ENCODE data around the gene BIN2.
"Not testable (repeated sequence)": the region's sequence is repeated elsewhere in the genome, so short reads cannot be mapped to it uniquely, and the experiment has no call there.

Gene BIN2

DNA sequence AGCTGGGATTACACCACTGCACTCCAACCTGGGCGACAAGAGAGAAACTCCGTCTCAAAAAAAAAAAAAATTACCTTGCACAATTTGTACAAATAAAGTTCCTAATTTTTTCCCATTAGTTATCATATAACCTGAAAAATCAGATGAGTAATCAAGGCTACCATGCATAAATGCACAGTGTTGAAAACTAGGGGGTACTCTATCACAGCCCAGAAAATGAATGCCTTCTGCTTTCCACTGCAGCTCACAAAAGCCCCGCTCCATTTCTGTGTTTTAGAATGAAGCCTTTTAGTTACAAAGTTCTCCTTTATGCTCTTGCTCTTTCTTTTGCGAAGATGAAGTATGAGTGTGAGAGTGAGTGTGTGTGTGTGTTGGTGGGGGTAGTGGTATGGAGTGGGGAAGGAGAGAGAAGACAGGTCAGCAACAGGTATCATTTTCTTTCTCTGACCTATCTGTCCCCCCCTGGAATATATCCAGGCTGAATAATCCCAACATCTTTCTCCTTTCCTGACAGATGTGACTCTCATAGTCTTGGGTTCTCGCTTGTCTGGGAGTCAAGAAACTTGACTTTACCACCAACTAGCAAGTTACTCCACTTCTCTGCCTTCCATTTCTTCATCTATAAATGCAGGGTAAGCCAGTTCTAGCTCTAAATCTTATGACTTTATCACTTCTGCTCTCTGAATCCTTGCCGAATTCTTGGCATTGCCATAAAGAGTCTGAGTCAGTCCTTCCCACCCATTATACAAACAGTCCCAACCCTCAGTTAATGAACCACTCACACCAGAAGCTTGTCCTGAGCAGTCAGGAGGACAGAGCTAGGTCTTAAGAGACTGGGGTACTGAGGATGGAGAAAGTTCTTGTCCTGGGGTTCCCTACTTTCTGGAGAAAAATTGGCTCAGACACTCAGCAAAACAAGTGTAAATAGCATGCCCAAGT, 16.1 kb downstream of the BIN2 start:
- no peak for DNase-seq

DNA sequence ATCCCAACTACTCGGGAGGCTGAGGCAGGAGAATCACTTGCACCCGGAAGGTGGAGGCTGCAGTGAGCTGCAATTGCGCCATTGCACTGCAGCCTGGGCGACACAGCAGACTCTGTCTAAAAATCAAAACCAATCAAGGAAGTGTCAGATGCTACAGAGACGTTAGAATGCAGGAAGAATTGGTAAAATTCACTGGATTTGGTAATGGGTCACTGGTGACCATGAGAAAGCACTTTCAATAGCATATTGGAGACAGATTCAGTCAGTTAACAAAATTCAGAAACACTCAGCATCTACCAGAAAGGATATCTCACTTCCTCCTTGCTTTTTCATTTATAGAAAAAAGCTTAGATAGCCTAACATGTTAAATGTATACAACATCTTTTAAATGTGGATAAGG, 17.5 kb downstream of the BIN2 start:
- DNase-seq: no peak

DNA sequence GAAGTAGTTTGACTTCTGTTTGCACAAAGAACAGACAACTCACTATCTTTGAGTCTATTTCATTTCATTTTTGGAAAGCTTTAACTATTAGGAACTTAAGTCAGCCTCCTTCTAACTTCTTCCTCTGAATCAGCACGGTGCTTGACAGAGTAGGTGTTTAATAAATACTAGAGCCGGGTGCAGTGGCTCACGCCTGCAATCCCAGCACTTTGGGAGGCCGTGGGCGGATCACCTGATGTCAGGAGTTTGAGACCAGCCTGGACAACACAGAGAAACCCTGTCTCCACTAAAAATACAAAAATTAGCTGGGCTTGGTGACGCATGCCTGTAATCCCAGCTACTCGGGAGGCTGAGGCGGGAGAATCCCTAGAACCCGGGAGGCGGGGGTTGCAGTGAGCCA, 23.2 kb downstream of the BIN2 start:
- DNase-seq: not testable (repeated sequence)

DNA sequence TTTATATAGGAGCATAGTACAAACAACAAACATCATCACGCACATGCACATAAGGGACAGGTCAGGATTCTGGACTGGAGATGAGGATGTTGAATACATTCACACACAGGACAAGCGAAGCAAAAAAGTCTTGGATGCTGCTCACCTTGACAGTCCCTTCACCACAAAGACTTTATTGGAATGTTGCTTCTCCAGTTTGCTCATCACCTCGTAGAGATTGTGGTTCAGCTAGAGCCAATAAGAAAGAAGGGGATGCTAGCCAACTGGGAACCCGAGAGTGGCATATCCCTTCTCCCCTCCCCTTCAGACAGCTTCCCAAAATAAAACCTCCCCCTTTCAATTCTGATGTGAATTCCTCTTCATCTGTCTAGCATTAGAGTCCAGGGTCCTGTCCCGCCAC, 28.3 kb downstream of the BIN2 start:
- no peak for DNase-seq

DNA sequence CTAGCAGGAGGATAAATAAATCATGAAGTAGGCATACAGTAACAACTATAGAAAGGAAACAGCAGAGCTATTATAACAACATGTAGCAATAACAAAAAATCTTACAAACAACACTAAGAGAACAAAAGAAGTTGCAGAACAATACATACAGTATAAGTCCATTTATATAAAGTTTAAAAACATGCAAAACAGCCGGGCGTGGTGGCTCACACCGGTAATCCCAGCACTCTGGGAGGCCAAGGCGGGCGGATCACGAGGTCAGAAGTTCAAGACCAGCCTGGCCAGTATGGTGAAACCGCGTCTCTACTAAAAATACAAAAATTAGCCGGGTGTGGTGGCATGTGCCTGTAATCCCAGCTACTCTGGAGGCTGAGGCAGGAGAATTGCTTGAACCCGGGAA, 29.9 kb downstream of the BIN2 start:
- DNase-seq: not testable (repeated sequence)

DNA sequence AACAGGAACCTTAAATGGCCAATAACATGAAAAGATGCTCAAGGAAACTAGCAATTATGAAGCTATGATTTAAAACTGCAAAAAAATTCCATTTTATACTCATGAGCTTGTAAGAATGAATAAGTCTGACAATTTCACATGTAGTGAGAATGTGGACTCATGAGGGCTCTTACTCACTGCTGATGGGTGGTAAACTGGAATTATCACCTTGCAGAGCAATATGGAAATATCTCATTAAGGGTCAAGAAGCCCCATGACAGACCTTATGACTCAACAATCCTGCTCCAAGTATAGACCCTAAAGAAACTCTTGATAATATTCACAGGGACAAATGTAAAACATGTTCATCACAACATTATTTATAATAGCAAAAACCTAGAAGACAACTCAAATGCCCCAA, 30.3 kb downstream of the BIN2 start:
- no peak for DNase-seq

DNA sequence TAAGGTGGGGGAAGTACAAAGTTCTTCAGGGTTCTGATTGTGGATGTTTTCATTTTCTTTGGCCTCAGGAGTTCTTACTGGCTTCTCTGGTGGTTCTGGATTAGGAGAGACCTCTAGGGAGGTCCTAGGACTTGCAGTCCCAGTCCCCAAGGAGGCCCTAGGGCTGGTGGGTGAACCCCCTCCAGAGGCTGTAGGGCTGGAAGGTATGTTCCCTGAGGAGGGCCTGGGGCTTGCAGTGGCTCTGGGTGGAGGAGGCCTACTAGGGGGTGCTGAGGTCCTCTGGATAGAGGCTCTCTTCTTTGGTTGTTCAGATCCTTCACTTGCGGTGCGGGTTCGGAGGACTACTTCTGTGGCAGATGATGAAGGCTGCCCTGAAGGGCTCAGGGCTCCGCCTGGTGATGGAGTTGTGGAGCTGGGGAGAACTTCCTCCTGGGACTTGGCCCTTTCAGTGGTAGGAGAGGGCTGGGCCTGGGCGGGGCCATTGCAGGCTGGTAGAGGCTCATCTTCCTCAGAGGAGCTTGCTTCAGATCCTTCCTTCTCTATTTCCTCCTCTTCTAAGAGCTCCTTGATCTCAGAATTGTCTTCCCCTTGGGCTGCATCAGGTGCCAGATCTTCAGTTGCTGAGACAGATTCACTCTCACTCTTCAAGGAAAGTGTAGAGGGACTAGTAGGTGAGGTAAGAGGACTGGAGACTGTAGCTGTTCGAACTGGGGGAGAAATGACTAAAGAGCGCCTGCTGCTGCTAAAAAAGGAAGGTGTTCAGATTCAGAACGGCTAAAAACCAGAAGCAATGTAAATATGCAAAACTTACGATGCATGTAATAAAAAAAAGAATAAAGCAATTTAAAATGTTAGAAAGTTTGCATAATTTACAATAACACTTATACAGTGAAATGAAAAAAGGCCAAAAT, 32.1 kb downstream of the BIN2 start:
- DNase-seq: not testable (repeated sequence)

DNA sequence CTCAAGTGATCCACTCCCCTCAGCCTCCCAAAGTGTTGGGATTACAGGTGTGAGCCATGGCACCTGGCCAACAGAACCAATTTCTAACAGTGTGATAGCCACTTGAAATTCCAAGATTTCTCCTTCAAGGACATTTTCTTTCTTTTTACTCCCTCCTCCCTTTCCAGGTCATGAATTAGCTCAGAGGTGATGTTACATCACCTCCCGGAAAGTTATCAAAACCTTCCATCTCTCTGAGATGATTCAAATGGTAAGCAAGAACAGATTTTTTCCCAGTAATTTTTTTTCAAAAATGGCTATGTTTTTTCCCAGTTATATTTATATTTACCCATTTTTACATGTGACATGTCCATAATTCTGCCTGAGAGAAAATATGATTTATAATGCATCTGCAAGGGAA, 38.1 kb downstream of the BIN2 start:
- DNase-seq: no peak

DNA sequence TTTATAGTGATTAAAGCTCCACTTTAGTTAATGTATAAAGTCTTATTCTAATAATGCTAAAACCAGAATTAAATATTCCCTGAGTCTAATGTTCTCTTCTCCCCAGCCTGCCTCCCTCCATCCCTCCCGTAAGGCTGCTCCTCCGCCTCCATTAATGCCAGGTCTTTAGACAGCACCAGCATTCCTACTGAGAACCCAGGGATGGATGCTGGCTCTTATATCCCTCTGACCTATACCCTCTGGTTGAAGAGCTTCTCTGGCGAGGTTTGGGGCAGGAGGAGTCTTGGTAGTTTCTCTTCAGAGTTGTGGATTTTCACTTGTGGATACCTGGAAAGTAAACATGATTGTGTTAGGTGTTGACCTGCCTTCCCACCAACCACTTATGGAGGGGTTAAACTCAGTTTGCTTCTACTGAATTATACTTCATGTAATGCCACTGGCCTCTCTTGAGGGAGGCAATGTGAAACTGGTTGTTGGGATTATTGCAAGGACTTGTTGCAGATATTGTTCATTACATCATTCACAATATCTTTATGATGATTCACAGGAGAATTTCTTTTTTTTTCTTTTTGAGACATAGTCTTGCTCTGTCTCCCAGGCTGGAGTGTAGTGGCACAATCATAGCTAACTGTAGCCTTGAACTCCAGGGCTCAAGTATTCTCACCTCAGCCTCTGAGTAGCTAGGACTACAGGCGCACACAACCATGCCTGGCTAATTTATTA, 42.6 kb downstream of the BIN2 start:
- no peak for DNase-seq

DNA sequence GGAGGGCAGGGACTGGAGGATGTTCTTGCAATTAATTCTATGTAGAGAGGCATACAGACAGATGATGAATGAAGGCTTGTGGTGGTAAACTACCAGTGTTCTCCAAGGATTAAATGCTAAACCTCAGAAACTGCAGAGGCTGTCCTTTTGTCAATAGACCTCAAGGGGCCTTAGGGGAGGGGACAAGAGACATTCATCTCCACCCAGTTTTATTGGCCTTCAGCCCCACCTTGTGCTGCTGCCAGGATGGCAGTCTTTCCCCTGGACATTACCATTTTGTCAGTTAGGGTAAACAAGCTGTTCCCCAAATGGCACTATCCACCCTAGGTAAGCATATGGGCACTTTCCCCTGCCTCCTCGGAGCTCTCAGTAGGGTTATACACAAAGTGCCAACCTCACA, 48.9 kb downstream of the BIN2 start:
- no peak for DNase-seq

DNA sequence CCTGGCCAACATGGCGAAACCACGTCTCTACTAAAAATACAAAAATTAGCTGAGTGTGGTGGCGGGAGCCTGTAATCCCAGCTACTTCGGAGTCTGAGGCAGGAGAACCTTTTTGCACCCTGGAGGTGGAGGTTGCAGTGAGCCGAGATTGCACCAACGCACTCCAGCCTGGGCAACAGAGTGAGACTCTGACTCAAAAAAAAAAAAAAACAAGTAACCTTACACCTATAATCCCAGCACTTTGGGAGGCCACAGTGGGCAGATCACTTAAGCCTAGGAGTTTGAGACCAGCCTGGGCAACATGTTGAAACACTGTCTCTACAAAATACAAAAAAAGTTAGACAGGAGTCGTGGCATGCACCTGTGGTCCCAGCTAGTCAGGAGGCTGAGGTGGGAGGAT, 51.2 kb downstream of the BIN2 start:
- not testable (repeated sequence) for DNase-seq

DNA sequence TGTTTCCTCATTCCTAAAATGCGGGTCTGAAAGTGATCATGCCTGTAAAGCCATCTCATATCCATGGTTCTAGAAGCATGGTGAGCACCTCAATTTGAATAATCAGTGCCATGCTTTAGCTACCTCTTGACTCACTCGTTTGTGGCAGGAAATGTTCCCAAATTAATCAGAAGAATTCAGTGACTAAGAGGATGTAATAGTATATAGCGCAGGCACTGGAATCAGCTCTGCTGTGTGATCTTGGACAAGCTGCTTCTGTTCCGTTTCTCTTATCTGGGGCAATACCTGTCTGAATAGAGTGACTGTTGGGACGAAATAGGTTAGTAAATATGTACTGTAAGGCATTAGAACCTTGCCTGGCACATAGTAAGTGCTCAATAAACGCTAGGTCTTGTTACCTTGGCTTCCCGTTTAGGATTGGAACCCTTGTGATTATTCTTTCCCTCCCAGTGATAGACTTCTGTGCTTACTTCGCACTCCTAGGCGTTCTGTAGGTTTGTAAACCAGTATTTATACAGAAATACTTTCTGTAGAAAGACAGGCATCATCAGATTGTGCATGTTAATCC, 52.9 kb downstream of the BIN2 start:
- DNase-seq: no peak

DNA sequence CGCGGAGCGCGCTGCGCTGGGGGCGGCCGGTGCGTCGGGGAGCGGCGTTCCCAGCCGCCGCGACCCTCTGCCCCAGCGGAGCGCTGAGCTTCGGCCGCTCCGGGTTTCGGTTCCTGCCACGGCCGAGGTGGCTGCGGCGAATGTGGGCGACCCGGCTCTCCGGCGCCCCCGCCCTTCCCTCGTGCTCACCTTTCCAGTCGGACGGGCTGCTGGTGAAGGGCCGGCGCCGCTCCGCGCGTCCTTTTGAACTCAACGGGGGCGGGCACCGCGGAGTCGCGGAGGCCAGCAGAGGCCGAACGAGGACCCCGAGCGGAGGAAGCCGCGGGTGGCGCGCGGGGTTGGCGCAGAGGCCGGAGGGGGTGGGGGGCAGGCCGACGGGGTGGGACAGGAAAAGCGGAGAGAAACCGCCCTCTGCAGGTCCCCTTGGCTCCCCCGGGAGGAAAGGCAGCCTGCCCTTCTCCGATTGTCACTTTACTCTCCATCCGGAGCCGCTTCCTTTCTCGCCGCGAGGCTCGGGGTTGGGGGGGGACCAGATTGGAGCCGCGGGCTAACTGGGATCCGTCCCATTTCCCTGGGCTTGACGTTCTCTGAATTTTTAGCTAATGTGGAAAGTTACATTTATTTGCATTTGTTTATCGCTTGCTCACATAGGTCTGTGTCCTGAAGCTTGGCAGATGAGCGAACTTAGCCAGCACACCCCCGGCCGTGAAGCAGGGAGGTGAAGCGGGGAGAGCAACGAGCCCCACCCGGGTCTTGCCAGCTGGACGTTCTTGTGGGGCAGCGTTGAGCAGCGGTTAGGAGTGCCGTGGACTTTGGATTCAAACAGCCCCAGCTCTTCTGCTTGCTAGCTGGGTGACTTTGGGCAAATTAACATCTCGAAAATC, 53.7 kb downstream of the BIN2 start, which contains the start of gene SMAGP:
Gene SMAGP, minus strand, starts transcription at position 349 of the 884 bp plus-strand sequence. CDS start 1,137 bp downstream, outside the sequence.
- DNase-seq: peak; percentile 52

DNA sequence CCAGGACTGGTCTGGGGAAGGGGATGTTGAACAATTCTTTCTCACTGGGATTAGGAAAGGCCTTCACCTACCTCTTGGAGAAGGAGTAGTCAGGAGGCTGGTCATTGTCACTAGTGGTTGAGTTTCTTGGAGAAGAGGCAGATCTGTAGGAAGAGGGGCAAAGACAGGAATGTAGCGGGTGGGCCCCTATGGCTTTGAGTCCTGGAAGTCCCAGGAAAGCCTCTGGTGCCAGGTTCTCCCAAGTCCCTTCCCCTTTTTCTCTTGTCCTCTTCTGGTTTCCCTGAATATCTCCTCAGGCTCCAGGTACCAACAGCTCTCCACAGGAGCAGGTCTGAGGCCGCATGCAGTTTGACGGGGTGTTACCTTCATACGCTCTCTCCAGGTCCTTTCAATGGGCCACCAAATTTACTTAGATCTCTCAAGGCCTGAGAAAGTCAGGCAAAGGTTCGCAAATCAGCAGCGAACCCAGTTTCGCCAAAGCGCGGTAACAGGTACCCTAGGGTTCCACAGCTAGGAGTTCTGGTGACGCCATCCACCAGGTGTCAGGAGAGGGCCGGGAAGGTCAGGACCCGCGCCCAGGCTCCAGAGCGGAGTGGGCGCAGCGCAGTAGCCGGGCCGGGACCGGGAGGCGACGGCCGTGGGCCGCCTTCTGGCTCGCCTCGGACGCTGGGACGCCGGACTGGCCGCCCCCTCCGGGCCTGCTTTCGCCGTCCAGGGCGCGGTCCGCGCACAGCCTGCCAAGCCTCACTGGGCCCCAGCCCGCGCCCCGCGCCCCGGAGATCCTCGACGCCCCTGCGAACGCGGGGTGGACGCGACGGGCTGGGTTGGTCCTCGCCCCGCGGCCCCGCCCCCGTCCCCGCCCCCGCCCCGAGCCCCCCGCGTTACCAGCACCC, 54.6 kb downstream of the BIN2 start:
- peak; percentile 64 for DNase-seq

DNA sequence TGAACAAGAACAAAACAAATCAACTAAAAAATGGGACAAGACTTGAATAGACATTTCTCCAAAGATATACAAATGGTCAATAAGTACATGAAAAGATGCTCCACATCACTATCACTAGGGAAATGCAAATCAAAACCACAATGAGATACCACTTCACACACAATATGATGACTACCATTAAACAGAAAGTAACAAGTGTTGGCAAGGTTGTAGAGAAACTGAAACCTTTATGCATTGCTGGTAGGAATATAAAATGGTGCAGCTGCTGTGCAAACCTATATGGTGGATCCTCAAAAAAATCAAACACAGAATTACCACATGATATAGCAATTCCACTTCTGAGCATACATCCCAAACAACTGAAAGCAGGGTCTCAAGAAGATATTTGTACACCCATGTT, 59.0 kb downstream of the BIN2 start:
- peak; percentile 62 for DNase-seq

DNA sequence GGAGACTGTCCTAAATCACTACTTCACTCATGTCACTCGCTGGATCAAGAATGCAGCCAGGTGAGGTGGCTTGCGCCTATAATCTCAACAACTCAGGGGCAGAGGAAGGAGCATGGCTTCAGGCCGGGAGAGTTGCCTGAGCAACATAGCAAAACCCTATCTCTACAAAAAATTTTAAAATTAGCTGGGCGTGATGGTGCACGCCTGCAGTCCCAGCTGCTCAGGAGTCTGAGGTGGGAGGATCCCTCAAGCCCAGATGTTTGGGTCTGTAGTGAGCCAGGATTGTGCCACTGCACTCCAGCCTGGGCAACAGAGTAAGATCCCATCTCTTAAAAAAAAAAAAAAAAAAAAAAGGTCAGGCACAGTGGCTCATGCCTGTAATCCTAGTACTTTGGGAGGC, 59.7 kb downstream of the BIN2 start:
- no peak for DNase-seq

DNA sequence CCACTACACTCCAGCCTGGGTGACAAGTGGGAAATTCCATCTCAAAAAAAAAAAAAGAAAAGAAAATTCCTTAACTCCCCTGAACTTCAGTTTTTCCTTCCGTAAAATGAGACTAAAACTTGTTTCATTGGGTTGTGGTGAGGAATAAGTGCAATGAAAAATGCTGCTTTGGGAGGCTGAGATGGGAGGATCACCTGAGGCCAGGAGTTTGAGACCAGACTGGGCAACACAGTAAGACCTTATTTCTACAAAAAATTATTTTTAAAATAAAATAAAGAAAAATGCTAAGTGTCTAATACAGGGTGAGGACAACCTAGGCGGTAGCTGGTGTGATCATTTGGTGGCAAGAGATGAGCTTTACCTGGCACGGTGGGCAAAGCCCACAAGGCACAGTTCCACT, 60.6 kb downstream of the BIN2 start:
- DNase-seq: no peak

DNA sequence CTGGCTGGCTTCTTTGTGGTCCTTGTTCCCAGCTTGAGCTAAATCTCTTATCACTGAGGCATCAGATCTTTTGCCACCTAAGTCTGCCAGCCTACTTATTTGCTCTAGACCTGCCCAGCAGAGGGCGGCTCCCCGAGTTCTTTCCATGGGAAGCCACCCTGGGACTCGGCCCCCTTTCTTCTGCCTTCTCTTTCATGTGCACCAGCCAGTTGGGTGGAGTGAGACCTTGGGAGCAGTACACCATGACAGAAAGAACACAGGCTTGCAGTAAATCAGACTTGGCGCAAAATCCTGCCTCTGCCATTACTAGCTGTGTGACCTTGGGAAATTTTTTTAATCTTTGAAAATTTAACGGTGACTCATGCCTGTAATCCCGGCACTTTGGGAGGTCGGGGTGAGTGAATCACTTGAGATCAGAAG, 61.2 kb downstream of the BIN2 start:
- peak; percentile 52 for DNase-seq

DNA sequence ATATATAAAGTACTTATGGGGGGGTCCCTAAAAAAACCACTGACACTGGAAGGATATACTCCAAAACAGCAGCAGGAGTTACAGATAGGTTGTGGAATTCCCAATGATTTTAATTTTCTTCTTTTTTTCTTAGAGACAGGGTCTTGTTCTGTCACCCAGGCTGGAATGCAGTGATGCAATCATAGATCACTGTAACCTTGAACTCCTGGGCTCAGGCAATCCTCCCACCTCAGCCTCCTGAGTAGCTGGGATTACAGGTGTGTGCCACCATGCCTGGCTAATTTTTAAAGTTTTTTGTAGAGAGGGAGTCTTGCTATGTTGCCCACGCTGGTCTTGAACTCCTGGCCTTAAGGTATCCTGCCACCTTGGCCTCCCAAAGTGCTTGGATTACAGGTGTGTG, 64.4 kb downstream of the BIN2 start:
- not testable (repeated sequence) for DNase-seq

DNA sequence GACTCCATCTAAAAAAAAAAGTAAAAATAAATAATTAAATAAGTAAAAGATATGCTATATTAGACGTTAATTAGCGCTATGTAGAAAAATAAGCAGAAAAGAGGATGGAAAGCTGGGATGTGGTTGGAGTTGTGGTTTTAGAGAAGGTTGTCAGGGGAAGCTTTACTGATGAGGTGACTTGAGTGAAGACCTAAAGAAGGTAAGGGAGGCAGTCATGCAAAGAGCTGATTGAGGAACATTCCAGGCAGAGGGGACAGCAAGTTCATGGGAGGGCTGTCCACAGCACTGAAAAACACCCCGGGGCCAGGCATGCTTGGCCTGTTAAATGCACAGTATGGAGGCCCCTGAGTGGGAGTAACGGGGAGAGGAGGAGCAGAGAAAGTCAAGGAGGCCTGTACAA, 69.4 kb downstream of the BIN2 start:
- DNase-seq: no peak
